ENCODE data around the gene GOLT1A. TPM values are rescaled to one million over a fixed set of nuclear protein-coding genes. Genes with fewer than 3 reads are reported as not detected.

The GOLT1A gene
- total and polyA plus RNA-seq, 2 donors (not counting 1 experiment from before 2014, with no cell fraction given) = not detected

- CTCF ChIA-PET = no interaction called here
- Histone ChIP-seq H3K4me3 (ENCODE audit: control extremely low read depth in 1 of 5, extremely low read depth in 1 of 5, insufficient read depth in 1 of 5, low read depth in 2 of 5, low read length in 4 of 5) (no peak overlapping the region), H3K79me2 (ENCODE audit: control insufficient read depth, insufficient read depth, low read length) (no peaks in the 10 kb centered on the region), H3K4me2 (replicated peaks; ENCODE audit: low read depth, low read length, poor library complexity, severe bottlenecking) (no peak overlapping the region), H3K4me1 (ENCODE audit: control insufficient read depth in 2 of 2, insufficient read depth in 2 of 2, low read length in 2 of 2) (no peaks in the 10 kb centered on the region), H2AFZ (ENCODE audit: insufficient read depth, low read depth, low read length, poor library complexity, severe bottlenecking) (no peak overlapping the region), H3K27ac (ENCODE audit: low read length in 2 of 2) (no peak overlapping the region), H3K9ac (ENCODE audit: low read length) (no peak overlapping the region), H3K9me3 (ENCODE audit: control extremely low read depth in 1 of 3, control insufficient read depth in 2 of 3, insufficient read depth in 1 of 3, low read length in 2 of 3) (no peaks in the 10 kb centered on the region), H3K36me3 (replicated peaks in 1 of 2; ENCODE audit: control extremely low read depth in 1 of 2, control insufficient read depth in 1 of 2, extremely low read depth in 1 of 2, insufficient read depth in 2 of 2, low read length in 1 of 2) (no peaks in the 10 kb centered on the region), H3K27me3 (replicated peaks in 1 of 4; ENCODE audit: control extremely low read depth in 1 of 4, control insufficient read depth in 3 of 4, insufficient read depth in 4 of 4, low read length in 3 of 4) (peaks cover 0 to 3% (median 0%) of the 10 kb centered on the region in 4 experiments), H4K20me1 (ENCODE audit: control insufficient read depth, insufficient read depth, low read length, poor library complexity, severe bottlenecking) (no peaks in the 10 kb centered on the region)
- Mint-ChIP-seq H3K4me1 (no peaks in the 10 kb centered on the region), H3K27ac (no peak overlapping the region), H3K9me3 (ENCODE audit: insufficient read depth) (no peaks in the 10 kb centered on the region), H3K4me3 (no peak overlapping the region), H3K27me3 (peaks cover 24% of the 10 kb centered on the region)
- ATAC-seq (ENCODE audit: low read depth) (no peak), DNase-seq (no peak)
- POLR2A ChIA-PET = no interaction called here
- WGBS (ENCODE audit: insufficient coverage) = 93% methylated on average over 7 of the region's 7 CpGs
- intact Hi-C loops (cut with micrococcal nuclease) = no loop called here
- TF ChIP-seq CTCF (IDR thresholded peaks at IDR 0.05) (no peak), EZH2 (IDR thresholded peaks at IDR 0.05; ENCODE audit: borderline replicate concordance, insufficient read depth, low read depth, low read length, poor library complexity, severe bottlenecking) (no peak)
These were observed 36.1 kb upstream of the GOLT1A start for GRCh38 chr1:204249736-204250427.

GRCh38 chr1:204248954-204249353 is 35.2 kb upstream of the GOLT1A start:
- Histone ChIP-seq H3K4me1 (ENCODE audit: control insufficient read depth in 2 of 2, insufficient read depth in 2 of 2, low read length in 2 of 2) (no peaks in the 10 kb centered on the region), H2AFZ (ENCODE audit: insufficient read depth, low read depth, low read length, poor library complexity, severe bottlenecking) (no peak overlapping the region), H3K36me3 (replicated peaks in 1 of 2; ENCODE audit: control extremely low read depth in 1 of 2, control insufficient read depth in 1 of 2, extremely low read depth in 1 of 2, insufficient read depth in 2 of 2, low read length in 1 of 2) (no peaks in the 10 kb centered on the region), H3K27ac (ENCODE audit: low read length in 2 of 2) (no peak overlapping the region), H3K4me3 (ENCODE audit: control extremely low read depth in 1 of 5, extremely low read depth in 1 of 5, insufficient read depth in 1 of 5, low read depth in 2 of 5, low read length in 4 of 5) (no peak overlapping the region), H3K79me2 (ENCODE audit: control insufficient read depth, insufficient read depth, low read length) (no peaks in the 10 kb centered on the region), H3K9me3 (ENCODE audit: control extremely low read depth in 1 of 3, control insufficient read depth in 2 of 3, insufficient read depth in 1 of 3, low read length in 2 of 3) (no peaks in the 10 kb centered on the region), H3K9ac (ENCODE audit: low read length) (no peak overlapping the region), H3K27me3 (replicated peaks in 1 of 4; ENCODE audit: control extremely low read depth in 1 of 4, control insufficient read depth in 3 of 4, insufficient read depth in 4 of 4, low read length in 3 of 4) (peaks cover 0 to 3% (median 0%) of the 10 kb centered on the region in 4 experiments), H3K4me2 (replicated peaks; ENCODE audit: low read depth, low read length, poor library complexity, severe bottlenecking) (no peak overlapping the region), H4K20me1 (ENCODE audit: control insufficient read depth, insufficient read depth, low read length, poor library complexity, severe bottlenecking) (no peaks in the 10 kb centered on the region)
- ChIA-PET CTCF (interaction anchor here (1.3 kb wide), 1 partner anchor 10 kb away, joined by 3 read pairs; no protein-coding TSS in a partner anchor), POLR2A (no interaction called here)
- no CpG with 5 or more reads among the region's 3 CpGs for WGBS (ENCODE audit: insufficient coverage)
- peaks cover 24% of the 10 kb centered on the region for H3K27me3 Mint-ChIP-seq
- intact Hi-C loops (cut with micrococcal nuclease) = no loop called here
- ATAC-seq (ENCODE audit: low read depth) (no peak), DNase-seq (no peak)
- no peaks in the 10 kb centered on the region for H3K9me3 Mint-ChIP-seq (ENCODE audit: insufficient read depth)
- no peak overlapping the region for H3K4me3 Mint-ChIP-seq
- H3K27ac Mint-ChIP-seq = no peak overlapping the region
- H3K4me1 Mint-ChIP-seq = no peaks in the 10 kb centered on the region
- TF ChIP-seq CTCF (IDR thresholded peaks at IDR 0.05) (no peak), EZH2 (IDR thresholded peaks at IDR 0.05; ENCODE audit: borderline replicate concordance, insufficient read depth, low read depth, low read length, poor library complexity, severe bottlenecking) (no peak)
